Nucleus accumbens (tissue), 56 donors: ENCODE measurements around the gene PGR.
"Not testable (repeated sequence)": the region's sequence is repeated elsewhere in the genome, so short reads cannot be mapped to it uniquely, and the experiment has no call there.

Experiments
- DNase-seq, 56 donors: peaks; one replicate each; lab custom pipeline; 2025; lab: John Stamatoyannopoulos, UW

Gene PGR

DNA sequence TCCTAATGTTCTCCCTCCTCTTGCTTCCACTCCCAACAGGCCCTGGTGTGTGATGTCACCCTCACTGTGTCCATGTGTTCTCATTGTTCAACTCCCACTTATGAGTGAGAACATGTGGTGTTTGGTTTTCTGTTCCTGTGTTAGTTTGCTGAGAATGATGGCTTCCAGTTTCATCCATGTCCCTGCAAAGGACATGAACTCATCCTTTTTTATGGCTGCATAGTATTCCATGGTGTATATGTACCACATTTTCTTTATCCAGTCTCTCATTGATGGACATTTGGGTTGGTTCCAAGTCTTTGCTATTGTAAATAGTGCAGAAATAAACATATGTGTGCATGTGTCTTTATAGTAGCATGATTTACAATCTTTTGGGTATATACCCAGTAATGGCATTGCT lies 115.9 kb downstream of the PGR start:
- DNase-seq = not testable (repeated sequence)

DNA sequence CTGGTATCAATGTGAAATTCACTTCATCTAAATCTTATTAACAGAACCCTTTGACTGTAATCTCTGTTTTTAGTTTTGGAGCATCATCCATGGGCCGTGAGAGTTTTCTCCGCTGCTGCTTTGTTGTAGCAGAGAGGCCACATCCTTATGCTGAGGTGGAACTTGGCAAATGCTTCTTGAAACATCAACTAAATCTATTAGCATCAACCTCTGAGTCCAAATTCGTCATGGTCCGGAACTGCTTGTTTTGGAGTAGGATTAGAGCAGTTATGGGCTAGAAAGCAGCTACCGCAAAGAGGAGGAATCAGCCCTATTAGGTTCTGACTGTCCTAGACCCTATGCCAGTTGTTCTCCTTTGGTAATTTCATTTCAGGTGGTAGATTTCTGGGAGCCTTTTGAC lies 117.7 kb downstream of the PGR start:
- DNase-seq = no peak

DNA sequence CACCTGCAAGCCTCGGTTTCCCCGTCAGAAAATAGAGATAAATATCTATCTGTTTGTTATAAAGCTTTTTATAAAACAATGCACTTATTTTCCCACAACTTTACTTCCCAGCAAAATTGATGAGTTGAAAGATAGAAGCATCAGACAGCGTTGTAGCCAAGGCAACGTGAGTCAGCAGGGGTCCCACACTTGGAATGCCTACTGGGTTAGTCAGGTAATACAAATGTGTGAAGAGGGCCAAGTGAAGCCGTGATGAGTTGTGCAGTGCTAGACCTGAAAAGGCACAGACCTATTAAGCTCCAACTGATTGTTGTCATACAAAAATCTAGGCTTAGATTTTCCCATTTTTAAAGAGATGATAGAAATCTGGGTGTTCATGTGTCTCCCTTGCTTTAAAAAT lies 118.7 kb downstream of the PGR start:
- no peak for DNase-seq

DNA sequence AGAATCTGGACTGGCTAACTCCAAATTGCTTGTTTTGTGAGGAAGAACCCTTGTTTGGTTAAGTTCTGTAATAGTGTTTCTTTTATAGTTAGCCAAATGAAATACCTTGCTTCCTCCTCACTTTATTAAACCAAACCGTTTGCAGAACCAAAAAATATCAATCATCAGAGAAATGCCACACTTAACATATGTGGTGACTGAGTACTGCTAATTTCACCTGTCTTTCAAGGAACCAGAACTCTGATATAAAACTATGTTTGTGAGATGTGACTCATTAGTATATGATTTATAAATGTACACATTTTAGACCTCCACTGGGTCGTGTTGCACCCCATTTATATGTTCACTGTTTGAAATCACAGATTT lies 119.9 kb downstream of the PGR start:
- DNase-seq = no peak

DNA sequence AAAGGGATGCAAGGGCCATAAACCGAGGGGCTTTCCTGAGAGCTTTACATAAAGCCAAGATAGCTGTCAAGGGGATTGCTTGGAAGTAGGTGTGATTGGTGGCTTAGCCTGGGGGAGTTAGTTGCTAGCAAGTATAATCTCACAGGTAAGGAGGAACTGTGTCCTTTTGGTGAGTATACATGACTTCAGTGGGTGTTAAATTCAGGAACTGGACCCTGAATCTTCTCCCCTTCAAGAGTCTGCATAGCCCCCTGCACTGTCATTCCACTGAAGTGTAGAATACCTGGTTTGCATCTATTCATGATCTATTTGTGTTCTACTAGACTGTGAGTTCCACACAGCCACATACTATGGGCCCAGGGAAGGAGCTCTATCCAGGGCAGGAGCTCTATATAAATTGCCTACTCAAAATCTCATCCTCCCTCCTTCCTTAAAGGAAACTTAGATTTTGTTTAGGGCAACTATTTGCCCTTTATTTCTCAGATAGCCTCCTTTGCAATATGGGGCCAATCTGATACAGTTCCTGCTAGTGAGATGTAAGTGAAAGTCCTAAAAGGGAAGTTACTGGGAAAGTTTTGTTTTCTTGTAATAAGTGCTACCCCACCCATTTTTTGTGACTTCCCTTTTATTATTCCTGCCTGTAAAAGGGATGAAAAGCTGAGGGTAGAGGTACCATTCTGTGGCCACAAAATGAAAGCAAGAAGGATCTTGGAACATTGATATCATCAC lies 120.5 kb downstream of the PGR start:
- no peak for DNase-seq

DNA sequence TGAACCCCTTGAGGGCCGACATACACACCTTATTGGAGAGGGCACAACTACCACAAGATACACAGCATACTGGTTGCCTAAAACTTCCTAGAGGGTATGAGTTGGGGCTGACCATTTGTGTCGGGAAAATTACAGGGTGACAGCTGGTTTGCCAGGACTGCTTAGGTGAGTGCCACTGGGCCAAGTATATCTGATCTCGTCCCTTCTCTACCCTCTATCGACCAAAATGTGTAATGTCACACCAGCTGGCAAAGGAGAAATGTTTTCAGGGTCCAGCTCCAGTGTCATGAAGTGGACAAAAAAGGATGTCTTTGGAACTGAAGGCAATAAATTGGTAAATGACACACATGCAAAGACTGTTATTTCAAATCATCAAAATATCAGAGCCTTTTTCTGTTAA lies 126.1 kb downstream of the PGR start:
- DNase-seq = no peak

DNA sequence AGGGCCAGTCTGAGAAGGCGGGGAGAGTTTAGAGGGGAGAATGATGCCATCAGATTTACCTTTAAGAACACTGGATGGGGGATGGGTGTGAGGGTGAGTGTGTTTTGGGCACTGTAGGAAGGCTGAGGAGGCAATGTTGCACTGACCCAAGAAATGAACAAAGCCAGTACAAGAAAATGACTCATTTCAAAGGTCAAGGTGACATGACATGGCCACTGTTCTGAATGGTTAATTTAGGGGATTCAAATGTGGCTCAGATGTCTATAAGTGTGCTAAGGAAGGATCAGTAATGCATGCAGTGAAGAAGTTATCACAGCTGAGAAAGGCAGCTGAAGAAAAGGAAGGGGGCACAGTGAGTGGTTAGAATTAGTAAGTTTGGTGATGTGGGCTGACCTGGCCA lies 129.9 kb downstream of the PGR start:
- DNase-seq = no peak

DNA sequence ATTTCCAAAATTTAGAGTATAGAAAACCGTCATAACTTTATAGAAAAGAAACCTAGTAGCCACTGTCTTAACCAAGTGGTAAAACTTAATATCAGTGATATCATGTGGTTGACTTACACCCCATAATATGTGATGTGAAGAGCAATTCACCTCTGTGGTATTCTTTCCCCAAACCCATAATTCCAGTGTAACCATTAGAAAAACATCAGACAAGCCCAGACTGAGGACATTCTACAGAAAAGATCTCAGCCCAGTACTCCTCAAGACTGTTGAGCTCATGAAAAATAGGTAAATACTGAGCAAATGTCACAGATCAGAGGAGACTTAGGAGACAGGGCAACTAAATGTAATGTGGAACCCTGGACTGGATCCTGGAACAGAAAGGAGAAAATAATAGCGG lies 134.6 kb downstream of the PGR start:
- no peak for DNase-seq

DNA sequence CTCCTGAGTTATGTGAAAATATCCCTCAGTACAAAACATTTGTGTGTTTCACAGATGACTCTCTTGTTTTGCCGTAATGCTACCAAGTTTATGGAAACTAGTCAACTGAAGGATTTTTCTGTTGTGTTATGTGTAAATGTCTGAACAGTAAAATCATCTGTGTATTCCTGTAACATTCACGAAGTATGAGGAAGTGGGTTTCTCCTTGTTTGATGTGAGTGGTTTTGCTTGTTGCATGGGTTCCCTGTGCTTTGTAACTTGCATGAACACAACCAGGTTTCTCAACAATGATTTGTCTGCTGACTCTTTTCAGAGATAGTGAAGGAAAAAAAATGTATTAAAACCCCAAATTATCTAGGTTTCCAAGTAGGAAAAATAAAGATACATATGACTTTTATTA lies 138.1 kb downstream of the PGR start:
- DNase-seq = no peak

DNA sequence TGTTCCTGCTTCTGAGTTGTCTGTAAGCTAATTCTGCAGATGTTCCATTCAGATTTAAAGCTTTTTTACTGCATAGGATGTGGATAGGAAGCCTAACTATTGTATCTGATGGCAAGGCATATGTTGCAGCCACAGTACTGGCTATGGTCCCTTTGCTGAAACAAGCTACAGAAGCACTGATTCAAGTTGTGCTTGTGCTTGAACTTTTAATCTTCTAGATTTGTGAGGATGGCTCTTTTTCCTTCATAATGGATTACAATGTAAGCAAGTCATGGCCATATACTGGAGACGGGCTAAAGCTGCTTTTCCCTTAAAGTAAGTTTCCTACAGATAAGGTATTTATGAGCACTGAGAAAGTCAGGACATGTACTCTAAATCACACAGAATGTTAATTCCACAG lies 138.7 kb downstream of the PGR start:
- no peak for DNase-seq

DNA sequence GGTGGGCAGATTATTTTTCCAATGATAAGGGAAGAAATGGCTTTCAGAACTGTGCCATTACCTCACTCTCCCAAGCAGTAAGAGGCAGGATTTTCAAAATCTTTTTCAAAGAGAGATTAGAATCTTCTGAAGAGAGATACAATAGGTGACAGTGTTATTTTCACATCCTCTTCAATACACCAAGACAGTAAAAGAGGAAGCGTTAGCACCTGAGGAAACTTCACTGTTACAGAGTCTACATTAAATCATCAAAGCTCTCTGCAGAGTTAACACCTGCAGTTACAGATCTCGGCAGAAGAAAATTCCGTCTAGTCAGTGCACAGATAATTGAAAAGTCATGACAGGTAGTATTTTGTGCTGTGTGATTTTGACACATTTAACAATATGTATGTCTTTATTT lies 144.9 kb downstream of the PGR start:
- DNase-seq = no peak

DNA sequence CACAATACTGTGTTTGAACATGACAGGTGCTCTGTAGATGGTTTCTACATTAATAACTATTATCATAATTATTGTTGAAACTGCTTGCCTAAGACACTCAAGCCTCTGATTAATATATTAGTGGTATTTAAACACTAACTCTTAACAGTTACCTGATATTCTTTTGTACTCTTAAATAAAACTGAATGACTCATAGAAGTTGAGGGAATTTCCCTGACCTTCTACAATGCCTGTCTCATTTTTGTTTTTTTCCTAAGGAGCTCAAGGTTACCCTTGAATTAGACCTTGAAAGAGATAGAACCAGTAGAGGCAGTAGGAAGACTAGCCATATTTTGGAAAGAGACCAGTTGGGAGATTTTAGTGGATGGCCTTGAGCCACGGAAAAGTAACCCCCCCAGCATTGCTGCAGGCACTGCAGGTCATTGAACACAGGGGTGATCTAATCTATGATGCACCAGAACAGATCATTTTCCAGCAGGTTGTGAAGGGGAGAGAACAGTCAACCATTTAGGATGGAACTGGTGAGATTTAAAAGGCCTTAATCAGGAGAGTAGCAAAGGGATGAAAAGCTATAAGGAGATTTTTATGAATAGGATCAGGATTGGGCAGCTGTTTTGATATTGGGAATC lies 148.3 kb downstream of the PGR start:
- no peak for DNase-seq

DNA sequence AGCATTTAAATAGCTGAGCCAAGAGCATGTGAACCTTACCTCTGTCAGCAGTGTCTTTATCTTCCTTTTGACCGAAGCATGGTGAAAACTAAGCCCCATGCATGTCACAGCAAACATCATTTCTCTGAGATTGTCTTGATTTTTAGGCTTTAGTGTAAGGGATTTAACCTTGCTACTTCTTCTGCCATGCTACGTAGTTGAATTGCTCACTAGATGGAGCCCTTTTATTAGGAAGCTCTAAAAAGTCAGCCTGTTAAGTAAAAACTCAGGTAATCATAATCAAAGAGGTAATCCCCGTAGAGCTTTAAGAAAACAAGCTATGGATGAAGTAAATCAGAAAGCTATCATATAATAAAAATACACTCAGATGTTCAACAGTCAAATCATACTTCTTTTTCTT lies 149.5 kb downstream of the PGR start:
- no peak for DNase-seq
